Mucosa of stomach (tissue), 1 donor: ENCODE data around the gene TBC1D1.

Experiments used
- H3K27me3 ChIP-seq: one replicate; pipeline ENCODE4 v1.7.0; 2013; ENCODE audit warnings: mild to moderate bottlenecking, low read length; ENCODE audit not compliant: control insufficient read depth, insufficient read depth
- H3K36me3 ChIP-seq: one replicate; pipeline ENCODE4 v1.7.0; 2013; ENCODE audit warnings: low read length; ENCODE audit not compliant: control insufficient read depth, insufficient read depth
- H3K4me1 ChIP-seq: one replicate; pipeline ENCODE4 v1.7.0; 2013; ENCODE audit warnings: mild to moderate bottlenecking, low read length; ENCODE audit not compliant: control insufficient read depth, insufficient read depth
- H3K4me3 ChIP-seq: one replicate; pipeline ENCODE4 v1.7.0; 2013; ENCODE audit warnings: low read length
- H3K9ac ChIP-seq: one replicate; pipeline ENCODE4 v1.7.0; 2013; ENCODE audit warnings: mild to moderate bottlenecking, low read length, moderate library complexity
- H3K9me3 ChIP-seq: one replicate; pipeline ENCODE4 v1.7.0; 2013; ENCODE audit warnings: mild to moderate bottlenecking, low read length, moderate library complexity; ENCODE audit not compliant: control insufficient read depth
- donor health status: Pancreatic carcinoma.

Gene TBC1D1

GRCh38 chr4:38167973-38168372 lies 277.1 kb downstream of the TBC1D1 start:
- Histone ChIP-seq H3K9ac (no peak overlapping the region), H3K4me3 (no peak overlapping the region), H3K9me3 (peaks cover 7% of the 10 kb centered on the region), H3K27me3 (no peaks in the 10 kb centered on the region), H3K4me1 (peaks cover 22% of the 10 kb centered on the region), H3K36me3 (no peaks in the 10 kb centered on the region)

GRCh38 chr4:38169524-38169923 lies 278.6 kb downstream of the TBC1D1 start:
- H3K4me3 ChIP-seq = no peak overlapping the region
- peaks cover 2% of the 10 kb centered on the region for H3K9me3 ChIP-seq
- H3K27me3 ChIP-seq = no peaks in the 10 kb centered on the region
- no peak overlapping the region for H3K9ac ChIP-seq
- peaks cover 15% of the 10 kb centered on the region for H3K4me1 ChIP-seq
- H3K36me3 ChIP-seq = no peaks in the 10 kb centered on the region

GRCh38 chr4:38170338-38171169 lies 279.7 kb downstream of the TBC1D1 start:
- Histone ChIP-seq H3K4me1 (peaks cover 13% of the 10 kb centered on the region), H3K27me3 (no peaks in the 10 kb centered on the region), H3K36me3 (no peaks in the 10 kb centered on the region), H3K4me3 (no peak overlapping the region), H3K9me3 (no peaks in the 10 kb centered on the region), H3K9ac (no peak overlapping the region)

GRCh38 chr4:38172078-38172477 lies 281.2 kb downstream of the TBC1D1 start:
- Histone ChIP-seq H3K9ac (no peak overlapping the region), H3K9me3 (no peaks in the 10 kb centered on the region), H3K36me3 (no peaks in the 10 kb centered on the region), H3K27me3 (no peaks in the 10 kb centered on the region), H3K4me3 (no peak overlapping the region), H3K4me1 (peaks cover 20% of the 10 kb centered on the region)

- Histone ChIP-seq H3K27me3 (no peaks in the 10 kb centered on the region), H3K36me3 (no peaks in the 10 kb centered on the region), H3K9me3 (no peaks in the 10 kb centered on the region), H3K4me1 (peaks cover 31% of the 10 kb centered on the region), H3K4me3 (no peak overlapping the region), H3K9ac (no peak overlapping the region)
These were observed 283.1 kb downstream of the TBC1D1 start for GRCh38 chr4:38173935-38174518.

GRCh38 chr4:38174801-38175200 lies 283.9 kb downstream of the TBC1D1 start:
- H3K36me3 ChIP-seq = no peaks in the 10 kb centered on the region
- no peaks in the 10 kb centered on the region for H3K27me3 ChIP-seq
- H3K9me3 ChIP-seq = no peaks in the 10 kb centered on the region
- no peak overlapping the region for H3K9ac ChIP-seq
- no peak overlapping the region for H3K4me3 ChIP-seq
- H3K4me1 ChIP-seq = peaks cover 31% of the 10 kb centered on the region

- Histone ChIP-seq H3K9ac (no peak overlapping the region), H3K4me3 (no peak overlapping the region), H3K9me3 (no peaks in the 10 kb centered on the region), H3K36me3 (no peaks in the 10 kb centered on the region), H3K27me3 (no peaks in the 10 kb centered on the region), H3K4me1 (peaks cover 37% of the 10 kb centered on the region)
These were observed 285.3 kb downstream of the TBC1D1 start for GRCh38 chr4:38176165-38176564.

GRCh38 chr4:38177035-38177546 lies 286.2 kb downstream of the TBC1D1 start:
- Histone ChIP-seq H3K27me3 (no peaks in the 10 kb centered on the region), H3K4me1 (peaks cover 37% of the 10 kb centered on the region), H3K9ac (peak overlapping the region; percentile 54), H3K9me3 (no peaks in the 10 kb centered on the region), H3K36me3 (no peaks in the 10 kb centered on the region), H3K4me3 (no peak overlapping the region)

- Histone ChIP-seq H3K9me3 (no peaks in the 10 kb centered on the region), H3K4me3 (no peak overlapping the region), H3K4me1 (peaks cover 37% of the 10 kb centered on the region), H3K36me3 (no peaks in the 10 kb centered on the region), H3K9ac (peak overlapping the region; percentile 54), H3K27me3 (no peaks in the 10 kb centered on the region)
These were observed 286.9 kb downstream of the TBC1D1 start for GRCh38 chr4:38177641-38178391.

- Histone ChIP-seq H3K27me3 (no peaks in the 10 kb centered on the region), H3K4me1 (peaks cover 37% of the 10 kb centered on the region), H3K36me3 (no peaks in the 10 kb centered on the region), H3K9me3 (no peaks in the 10 kb centered on the region), H3K4me3 (no peak overlapping the region), H3K9ac (peak overlapping the region; percentile 6)
These were observed 287.6 kb downstream of the TBC1D1 start for GRCh38 chr4:38178392-38178995.

- Histone ChIP-seq H3K9me3 (no peaks in the 10 kb centered on the region), H3K4me3 (no peak overlapping the region), H3K27me3 (no peaks in the 10 kb centered on the region), H3K4me1 (peaks cover 37% of the 10 kb centered on the region), H3K36me3 (no peaks in the 10 kb centered on the region), H3K9ac (no peak overlapping the region)
These were observed 288.9 kb downstream of the TBC1D1 start for GRCh38 chr4:38179690-38180377.
